GM18951 (cell line): ENCODE data around the gene PKDREJ.
"Not testable (repeated sequence)": the region's sequence is repeated elsewhere in the genome, so short reads cannot be mapped to it uniquely, and the experiment has no call there.

Experiments used
- POLR2A ChIP-seq: IDR thresholded peaks from 4 replicates; pipeline ENCODE4 v1.6.1; 2011; ENCODE audit warnings: mild to moderate bottlenecking; ENCODE audit not compliant: insufficient read length, insufficient read depth; ENCODE audit errors: extremely low read depth
- in situ Hi-C: fragments of 300-500 bp; cut with MboI; formaldehyde crosslinking; loops from one replicate; pipeline ENCODE4 v1.12.0; 2022; ENCODE audit warnings: low sequenced_read_pairs, mixed read lengths, inconsistent platforms; ENCODE audit not compliant: unreplicated experiment

PKDREJ gene

GRCh38 chr22:46263216-46263590 lies at the start of gene PKDREJ:
Gene PKDREJ, minus strand, starts transcription at chr22:46263343. Its CDS starts 21 bp downstream, at chr22:46263322.
- in situ Hi-C loops: no loop called here
- TF ChIP-seq POLR2A: no peak

GRCh38 chr22:46312848-46313247 lies 49.7 kb upstream of the PKDREJ start:
- in situ Hi-C loops: not testable (repeated sequence)

- no peak for TF ChIP-seq POLR2A
- in situ Hi-C loops: no loop called here
Observed at GRCh38 chr22:46312056-46312455, 48.9 kb upstream of the PKDREJ start.

- in situ Hi-C loops: loop anchor here (10.0 kb wide), 2 partner anchors 185 to 325 kb away; no protein-coding TSS in a partner anchor
- TF ChIP-seq POLR2A: no peak
Observed at GRCh38 chr22:46309526-46310085, 46.5 kb upstream of the PKDREJ start.

GRCh38 chr22:46308283-46308988 lies 45.3 kb upstream of the PKDREJ start:
- TF ChIP-seq POLR2A: no peak
- in situ Hi-C loops: loop anchor here (10.0 kb wide), 2 partner anchors 184 to 324 kb away; no protein-coding TSS in a partner anchor

- in situ Hi-C loops: loop anchor here (10.0 kb wide), 2 partner anchors 179 to 319 kb away; no protein-coding TSS in a partner anchor
- no peak for TF ChIP-seq POLR2A
Observed at GRCh38 chr22:46303347-46303965, 40.3 kb upstream of the PKDREJ start.

- in situ Hi-C loops: loop anchor here (10.0 kb wide), 2 partner anchors 176 to 316 kb away; no protein-coding TSS in a partner anchor
Observed at GRCh38 chr22:46300491-46300890, 37.3 kb upstream of the PKDREJ start.

GRCh38 chr22:46299101-46299500 lies 36.0 kb upstream of the PKDREJ start:
- in situ Hi-C loops: loop anchor here (10.0 kb wide), 1 partner anchor 154 kb away; no protein-coding TSS in a partner anchor
- TF ChIP-seq POLR2A: no peak

More at GRCh38 chr22:46300491-46300890, 37.3 kb upstream of the PKDREJ start:
- no peak for TF ChIP-seq POLR2A

GRCh38 chr22:46297151-46297812 lies 34.1 kb upstream of the PKDREJ start:
- in situ Hi-C loops: loop anchor here (10.0 kb wide), 1 partner anchor 152 kb away; no protein-coding TSS in a partner anchor
- no peak for TF ChIP-seq POLR2A

- in situ Hi-C loops: loop anchor here (10.0 kb wide), 1 partner anchor 152 kb away; no protein-coding TSS in a partner anchor
- TF ChIP-seq POLR2A: peak; percentile 87
Observed at GRCh38 chr22:46296257-46297150, 33.4 kb upstream of the PKDREJ start, which contains the start of gene GTSE1. Gene GTSE1, plus strand, starts transcription at chr22:46296870. Its CDS starts 531 bp downstream, at chr22:46297401.

- in situ Hi-C loops: loop anchor here (10.0 kb wide), 1 partner anchor 151 kb away; no protein-coding TSS in a partner anchor
- TF ChIP-seq POLR2A: no peak
Observed at GRCh38 chr22:46295277-46295971, 32.3 kb upstream of the PKDREJ start.
